GM21390 (cell line): ENCODE data around the gene COMMD4.
"Not testable (repeated sequence)": the region's sequence is repeated elsewhere in the genome, so short reads cannot be mapped to it uniquely, and the experiment has no call there.

ENCODE experiments used
- ATAC-seq: cut with Tn5 transposase; IDR thresholded peaks from one replicate; pipeline ENCODE4 v1.9.1; 2021; ENCODE audit not compliant: unreplicated experiment

COMMD4 gene

GRCh38 chr15:75371486-75371885 lies 35.6 kb downstream of the COMMD4 start:
- ATAC-seq = no peak

GRCh38 chr15:75371901-75372688 lies 36.2 kb downstream of the COMMD4 start:
- ATAC-seq = no peak

- ATAC-seq = no peak
These were observed 44.9 kb downstream of the COMMD4 start for GRCh38 chr15:75380773-75381172.

GRCh38 chr15:75383986-75384385 lies 48.1 kb downstream of the COMMD4 start:
- not testable (repeated sequence) for ATAC-seq
